ENCODE results near the gene NIFK.

- no peak for TF ChIP-seq CTCF (IDR thresholded peaks at IDR 0.05)
- no peak for TF ChIP-seq EZH2 (IDR thresholded peaks at IDR 0.05; ENCODE audit: borderline replicate concordance, insufficient read depth, low read depth, low read length, poor library complexity, severe bottlenecking)
These were observed 41.6 kb downstream of the NIFK start for GRCh38 chr2:121695171-121695451.
